ENCODE data around the gene CNIH1.
"Not testable (repeated sequence)": the region's sequence is repeated elsewhere in the genome, so short reads cannot be mapped to it uniquely, and the experiment has no call there.

The CNIH1 gene

GRCh38 chr14:54470701-54471100 lies 29.5 kb upstream of the CNIH1 start:
- H3K4me3 ChIP-seq (ENCODE audit: control insufficient read depth, low read depth, low read length) = no peak overlapping the region
- TF ChIP-seq CTCF (conservative IDR thresholded peaks at IDR 0.05; ENCODE audit: control insufficient read depth, insufficient read depth, low read depth, low read length) = no peak
- DNase-seq (ENCODE audit: low read depth) = no peak

GRCh38 chr14:54467280-54467679 lies 26.1 kb upstream of the CNIH1 start:
- no peak for DNase-seq (ENCODE audit: low read depth)
- H3K4me3 ChIP-seq (ENCODE audit: control insufficient read depth, low read depth, low read length) = no peak overlapping the region
- TF ChIP-seq CTCF (conservative IDR thresholded peaks at IDR 0.05; ENCODE audit: control insufficient read depth, insufficient read depth, low read depth, low read length) = no peak

- H3K4me3 ChIP-seq (ENCODE audit: control insufficient read depth, low read depth, low read length) = no peak overlapping the region
- no peak for DNase-seq (ENCODE audit: low read depth)
- TF ChIP-seq CTCF (conservative IDR thresholded peaks at IDR 0.05; ENCODE audit: control insufficient read depth, insufficient read depth, low read depth, low read length) = no peak
Measured at GRCh38 chr14:54465654-54466053, 24.5 kb upstream of the CNIH1 start.

- TF ChIP-seq CTCF (conservative IDR thresholded peaks at IDR 0.05; ENCODE audit: control insufficient read depth, insufficient read depth, low read depth, low read length) = no peak
- peak; percentile 25 for DNase-seq (ENCODE audit: low read depth)
- no peak overlapping the region for H3K4me3 ChIP-seq (ENCODE audit: control insufficient read depth, low read depth, low read length)
Measured at GRCh38 chr14:54462048-54462447, 20.9 kb upstream of the CNIH1 start.

GRCh38 chr14:54459106-54459505 lies 17.9 kb upstream of the CNIH1 start:
- no peak overlapping the region for H3K4me3 ChIP-seq (ENCODE audit: control insufficient read depth, low read depth, low read length)
- TF ChIP-seq CTCF (conservative IDR thresholded peaks at IDR 0.05; ENCODE audit: control insufficient read depth, insufficient read depth, low read depth, low read length) = no peak
- DNase-seq (ENCODE audit: low read depth) = no peak

- DNase-seq (ENCODE audit: low read depth); H3K4me3 ChIP-seq (ENCODE audit: control insufficient read depth, low read depth, low read length): not testable (repeated sequence)
Measured at GRCh38 chr14:54458536-54458935, 17.4 kb upstream of the CNIH1 start.

- H3K4me3 ChIP-seq (ENCODE audit: control insufficient read depth, low read depth, low read length) = no peak overlapping the region
- no peak for DNase-seq (ENCODE audit: low read depth)
- no peak for TF ChIP-seq CTCF (conservative IDR thresholded peaks at IDR 0.05; ENCODE audit: control insufficient read depth, insufficient read depth, low read depth, low read length)
Measured at GRCh38 chr14:54457609-54457996, 16.4 kb upstream of the CNIH1 start.

GRCh38 chr14:54456820-54457608 lies 15.8 kb upstream of the CNIH1 start:
- H3K4me3 ChIP-seq (ENCODE audit: control insufficient read depth, low read depth, low read length) = not testable (repeated sequence)
- peak; percentile 36 for DNase-seq (ENCODE audit: low read depth)

All from fibroblast of mammary gland (primary cell).